Measurements from ENCODE around the gene CBFA2T2.

- TF ChIP-seq CTCF (conservative IDR thresholded peaks at IDR 0.05; ENCODE audit: low read depth, low read length) (no peak), POLR2A (IDR thresholded peaks at IDR 0.05; ENCODE audit: low read depth, low read length) (no peak), CHD1 (IDR thresholded peaks at IDR 0.05; ENCODE audit: low read depth, low read length) (no peak), CEBPB (IDR thresholded peaks at IDR 0.05; ENCODE audit: low read depth, low read length) (no peak), MAFK (IDR thresholded peaks at IDR 0.05; ENCODE audit: low read depth, low read length) (no peak), RCOR1 (IDR thresholded peaks at IDR 0.05; ENCODE audit: insufficient replicate concordance, low read length) (no peak), SMC3 (IDR thresholded peaks at IDR 0.05; ENCODE audit: low read depth, low read length) (no peak), RAD21 (IDR thresholded peaks at IDR 0.05; ENCODE audit: low read length) (no peak)
Observed at GRCh38 chr20:33680686-33681085, 190.8 kb downstream of the CBFA2T2 start.

Data from IMR-90 (cell line).